GM18951 (cell line): ENCODE data around the gene HHEX.
"Not testable (repeated sequence)": the region's sequence is repeated elsewhere in the genome, so short reads cannot be mapped to it uniquely, and the experiment has no call there.

Source experiments
- POLR2A ChIP-seq: IDR thresholded peaks from 4 replicates; pipeline ENCODE4 v1.6.1; 2011; ENCODE audit warnings: mild to moderate bottlenecking; ENCODE audit not compliant: insufficient read length, insufficient read depth; ENCODE audit errors: extremely low read depth
- in situ Hi-C: fragments of 300-500 bp; cut with MboI; formaldehyde crosslinking; loops from one replicate; pipeline ENCODE4 v1.12.0; 2022; ENCODE audit warnings: low sequenced_read_pairs, mixed read lengths, inconsistent platforms; ENCODE audit not compliant: unreplicated experiment

HHEX gene

DNA sequence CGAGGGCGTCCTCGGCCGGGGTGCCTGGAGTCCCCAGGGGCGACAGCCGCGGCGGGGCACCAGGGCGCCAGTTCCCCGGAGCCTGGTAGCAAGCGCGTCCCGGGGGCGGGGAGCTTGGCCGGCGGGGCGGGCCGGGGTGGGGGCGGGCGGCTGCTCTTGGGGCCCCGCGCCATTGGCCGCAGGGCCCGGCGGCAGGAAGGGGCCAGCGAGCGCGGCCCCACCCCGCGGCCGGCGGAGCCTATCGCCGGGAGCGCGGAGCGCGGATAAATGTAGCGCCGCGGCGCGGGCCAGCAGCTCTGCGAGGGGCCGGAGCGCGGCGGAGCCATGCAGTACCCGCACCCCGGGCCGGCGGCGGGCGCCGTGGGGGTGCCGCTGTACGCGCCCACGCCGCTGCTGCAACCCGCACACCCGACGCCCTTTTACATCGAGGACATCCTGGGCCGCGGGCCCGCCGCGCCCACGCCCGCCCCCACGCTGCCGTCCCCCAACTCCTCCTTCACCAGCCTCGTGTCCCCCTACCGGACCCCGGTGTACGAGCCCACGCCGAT lies at the start of gene HHEX:
Gene HHEX (plus strand): TSS at position 293 of the 548 bp plus-strand sequence. CDS start 32 bp downstream, at position 325.
- in situ Hi-C loops, result no loop called here
- no peak for TF ChIP-seq POLR2A

DNA sequence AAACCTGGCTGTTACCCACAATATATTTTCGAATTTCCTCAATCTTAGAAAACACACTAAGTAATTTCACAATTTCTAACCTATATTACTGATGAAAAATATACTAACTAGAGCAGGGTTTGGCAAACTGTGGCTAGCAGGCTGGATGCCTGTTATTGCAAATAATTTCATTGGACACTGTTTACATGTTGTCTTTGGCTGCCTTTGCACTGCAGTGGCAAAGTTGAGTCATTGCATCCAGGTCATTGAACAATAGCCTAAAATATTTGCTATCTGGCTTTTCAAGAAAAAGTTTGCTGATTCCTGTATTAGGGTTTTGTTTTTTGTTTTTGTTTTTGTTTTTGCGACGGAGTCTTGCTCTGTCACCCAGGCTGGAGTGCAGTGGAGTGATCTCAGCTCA lies 49.6 kb upstream of the HHEX start:
- TF ChIP-seq POLR2A, result no peak

DNA sequence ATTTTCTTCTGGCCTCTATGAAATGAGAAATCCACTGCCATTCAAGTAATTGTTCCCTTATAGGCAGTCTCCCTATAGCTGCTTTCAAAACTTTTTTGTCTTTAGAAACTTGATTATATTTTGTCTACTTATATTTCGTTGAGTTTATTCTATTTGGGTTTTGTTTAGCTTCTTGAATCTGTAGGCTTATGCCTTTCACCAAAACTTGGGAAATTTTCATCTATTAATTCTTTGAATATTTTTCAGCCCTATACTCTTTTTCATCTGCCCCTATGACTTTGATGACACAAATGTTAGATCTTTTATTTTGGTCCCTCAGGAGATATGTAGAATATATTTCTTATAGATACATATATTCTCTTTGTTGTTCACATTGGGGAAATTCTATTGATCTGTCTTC lies 48.3 kb upstream of the HHEX start:
- no peak for TF ChIP-seq POLR2A
- in situ Hi-C loops, result no loop called here

More for the DNA sequence above, 49.6 kb upstream of the HHEX start:
- in situ Hi-C loops, result no loop called here

DNA sequence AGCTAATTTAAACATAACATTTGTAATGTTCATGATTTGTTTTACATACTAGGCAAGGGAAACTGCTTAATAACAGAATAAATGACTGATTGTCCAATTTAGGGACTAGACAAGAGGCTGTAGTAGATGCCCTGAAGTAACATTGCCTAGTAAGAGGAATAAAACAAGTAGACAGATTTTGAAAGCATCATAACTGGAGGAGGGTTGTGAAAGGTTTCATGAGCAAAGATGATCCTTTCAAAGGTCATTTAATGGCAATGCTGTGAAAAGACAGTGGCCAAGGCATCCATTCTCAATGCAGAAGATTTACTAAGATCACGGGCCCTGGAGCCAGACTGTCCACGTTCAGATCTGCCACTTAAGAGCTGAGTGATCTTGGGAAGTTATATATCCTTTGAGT lies 44.8 kb upstream of the HHEX start:
- in situ Hi-C loops, result no loop called here

DNA sequence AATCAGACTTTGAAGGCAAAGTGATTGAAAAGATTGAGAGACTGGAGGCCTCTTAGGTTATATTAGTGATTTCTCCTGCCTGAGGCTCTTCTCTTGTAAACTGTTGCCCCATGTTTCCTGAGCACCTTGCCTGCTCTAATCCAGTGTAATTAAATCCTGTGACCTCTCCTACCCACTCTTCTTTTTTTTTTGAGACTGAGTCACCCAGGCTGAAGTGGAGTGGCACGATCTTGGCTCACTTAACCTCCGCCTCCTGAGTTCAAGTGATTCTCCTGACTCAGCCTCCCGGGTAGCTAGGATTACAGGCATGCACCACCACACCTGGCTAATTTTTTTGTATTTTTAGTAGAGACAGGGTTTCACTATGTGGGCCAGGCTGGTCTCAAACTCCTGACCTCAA lies 38.9 kb upstream of the HHEX start:
- in situ Hi-C loops, result not testable (repeated sequence)

More for the DNA sequence above, 44.8 kb upstream of the HHEX start:
- TF ChIP-seq POLR2A, result no peak

DNA sequence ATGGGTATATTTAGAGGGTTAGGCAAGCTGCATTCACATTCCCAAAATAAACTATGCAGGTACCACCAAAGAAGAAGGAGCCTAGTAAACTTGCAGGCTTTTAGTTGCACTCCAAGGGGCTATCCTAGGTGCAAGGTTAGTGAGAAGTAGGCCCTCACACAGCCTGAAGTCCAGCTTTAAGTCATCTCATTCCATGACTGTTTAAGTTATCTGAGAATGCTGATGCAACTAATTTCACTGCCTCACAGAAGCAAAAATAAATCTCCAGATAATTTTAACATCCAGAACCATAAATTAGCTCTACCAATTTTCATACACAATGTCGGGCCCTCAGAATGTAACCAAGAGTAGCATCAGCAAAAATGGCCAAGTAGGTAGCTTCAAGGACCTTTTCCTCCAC lies 34.3 kb upstream of the HHEX start:
- no peak for TF ChIP-seq POLR2A

DNA sequence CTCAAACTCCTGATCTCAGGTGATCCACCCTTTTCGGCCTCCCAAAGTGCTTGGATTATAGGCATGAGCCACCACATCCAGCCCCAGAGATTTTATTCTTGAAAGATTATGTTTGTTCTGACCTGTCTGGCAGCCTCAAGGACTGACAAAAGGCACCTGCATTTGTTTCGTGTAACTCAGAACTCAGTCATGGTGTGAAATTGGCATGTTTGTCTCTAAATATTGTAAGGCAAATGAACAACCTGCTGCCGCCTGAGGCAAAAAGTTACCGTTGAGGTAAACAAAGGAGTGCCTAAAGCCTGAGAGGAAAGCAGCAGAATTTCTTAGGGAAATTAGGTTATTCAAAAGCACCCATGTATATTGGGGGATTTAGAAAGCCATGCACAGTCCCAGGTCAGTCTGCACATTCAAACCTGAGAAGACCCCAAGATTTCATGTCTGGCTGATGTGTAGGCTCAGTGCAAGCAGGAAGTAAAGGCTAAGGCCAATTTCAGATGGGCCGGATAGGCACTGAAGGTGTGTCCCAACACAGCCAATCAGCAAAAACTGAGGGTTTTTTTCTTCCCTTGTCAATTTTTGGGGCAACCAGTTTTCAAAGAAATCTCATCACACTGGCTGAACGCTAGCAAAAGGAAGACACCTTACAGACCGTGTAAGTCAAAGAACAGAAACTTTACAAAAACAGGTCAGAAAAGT lies 33.3 kb upstream of the HHEX start:
- TF ChIP-seq POLR2A, result no peak
- in situ Hi-C loops, result no loop called here

More for the DNA sequence above, 34.3 kb upstream of the HHEX start:
- in situ Hi-C loops, result no loop called here

DNA sequence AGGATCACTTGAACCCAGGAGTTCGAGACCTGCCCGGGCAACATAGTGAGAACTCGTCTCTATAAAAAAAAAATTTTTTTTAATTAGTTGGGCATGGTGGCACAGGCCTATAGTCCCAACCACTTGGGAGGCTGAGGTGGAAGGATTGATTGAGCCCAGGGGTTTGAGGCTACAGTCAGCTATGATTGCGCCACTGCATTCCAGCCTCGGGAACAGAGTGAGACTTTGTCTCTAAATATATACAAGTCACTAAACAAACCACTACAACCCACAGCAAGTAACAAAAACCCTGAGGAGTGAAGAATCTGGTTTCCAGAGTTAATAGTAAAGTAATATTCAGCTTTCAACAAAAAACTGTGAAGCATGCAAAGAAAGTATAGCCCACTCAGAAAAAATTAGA lies 32.7 kb upstream of the HHEX start:
- in situ Hi-C loops, result no loop called here

DNA sequence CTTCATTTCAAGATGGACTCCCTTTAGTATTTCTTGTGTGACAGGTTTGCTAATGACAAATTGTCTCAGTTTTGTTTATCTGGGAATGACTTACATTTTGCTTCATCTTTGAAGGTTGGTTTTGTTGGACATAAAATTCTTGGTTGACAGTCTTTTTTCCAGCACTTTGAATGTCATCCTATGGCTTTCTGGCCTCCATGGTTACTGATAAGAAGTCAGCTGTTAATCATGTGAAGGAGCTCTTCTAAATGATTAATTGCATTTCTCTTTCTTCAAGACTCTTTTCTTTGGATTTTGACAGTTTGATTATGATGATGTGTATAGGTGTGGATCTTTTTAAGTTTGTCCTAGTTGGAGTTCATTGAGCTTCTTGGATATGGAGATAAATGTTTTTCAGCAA lies 26.9 kb upstream of the HHEX start:
- in situ Hi-C loops, result no loop called here
- TF ChIP-seq POLR2A, result no peak

More for the DNA sequence above, 32.7 kb upstream of the HHEX start:
- no peak for TF ChIP-seq POLR2A

DNA sequence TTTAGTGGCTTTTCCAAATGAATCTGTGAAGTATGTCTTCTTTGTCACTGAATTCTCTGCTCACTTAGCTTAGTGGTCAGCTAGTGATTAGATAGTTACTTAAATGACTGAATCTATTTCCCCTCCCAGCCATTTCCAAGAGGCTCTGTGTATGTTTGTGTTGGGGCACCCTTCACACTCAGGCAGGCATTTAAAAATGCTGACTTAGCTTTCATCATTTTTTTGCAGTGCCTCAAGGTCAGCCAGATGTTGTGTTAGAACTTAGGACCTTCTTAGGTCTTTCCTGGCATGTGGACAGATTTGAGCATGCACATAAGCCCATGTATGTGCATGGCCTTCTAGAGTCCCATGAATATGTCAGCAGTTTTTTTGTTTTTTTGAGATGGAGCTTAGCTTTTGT lies 25.4 kb upstream of the HHEX start:
- in situ Hi-C loops, result no loop called here
- no peak for TF ChIP-seq POLR2A

DNA sequence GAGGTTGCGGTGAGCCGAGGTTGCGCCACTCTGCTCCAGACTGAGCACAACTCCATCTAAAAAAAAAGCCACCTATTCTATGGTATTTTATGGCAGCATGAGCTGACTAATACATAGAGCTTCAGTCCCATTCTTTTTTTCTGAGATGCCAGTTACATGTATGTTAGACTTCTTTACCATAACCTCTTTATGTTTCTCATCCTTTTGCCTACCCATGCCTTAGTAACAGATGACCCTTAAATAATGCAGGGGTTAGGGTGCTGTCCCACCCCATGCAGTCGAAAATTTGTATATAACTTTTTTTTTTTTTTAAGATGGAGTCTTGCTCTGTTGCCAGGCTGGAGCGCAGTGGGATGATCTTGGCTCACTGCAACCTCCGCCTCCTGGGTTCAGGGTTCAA lies 22.7 kb upstream of the HHEX start:
- in situ Hi-C loops, result no loop called here
- TF ChIP-seq POLR2A, result no peak

DNA sequence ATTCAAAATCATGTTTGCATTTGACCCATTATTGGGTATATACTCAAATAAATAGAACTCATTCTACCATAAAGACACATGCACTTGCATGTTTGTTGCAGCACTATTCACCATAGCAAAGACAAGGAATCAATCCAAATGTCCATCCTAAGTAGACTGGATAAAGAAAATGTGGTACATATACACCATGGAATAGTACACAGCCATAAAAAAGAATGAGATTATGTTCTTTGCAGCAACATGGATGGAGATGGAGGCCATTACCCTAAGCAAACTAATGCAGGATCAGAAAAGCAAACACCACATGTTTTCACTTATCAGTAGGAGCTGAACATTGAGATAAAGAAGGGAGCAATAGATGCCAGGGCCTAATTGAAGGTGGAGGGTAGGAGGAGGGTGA lies 12.0 kb upstream of the HHEX start:
- in situ Hi-C loops, result no loop called here
- TF ChIP-seq POLR2A, result no peak

DNA sequence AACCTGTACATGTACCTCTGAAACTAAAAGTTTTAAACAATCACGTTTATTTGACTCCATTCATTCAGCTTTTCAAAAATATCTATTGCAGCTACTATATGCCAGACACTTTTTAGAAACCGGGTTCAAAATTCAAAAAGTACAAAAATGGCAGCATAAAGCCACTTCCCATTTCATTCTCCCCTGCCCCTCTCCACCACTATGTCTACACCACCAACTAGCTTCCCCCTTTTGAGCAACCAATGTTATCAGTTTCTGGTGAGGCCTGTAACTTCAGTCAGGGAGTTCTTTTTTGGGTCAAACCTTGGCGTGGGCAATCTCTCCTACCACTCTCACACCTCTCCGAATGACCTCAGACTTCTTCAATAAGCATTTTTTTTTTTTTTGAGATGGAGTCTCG lies 11.5 kb upstream of the HHEX start:
- TF ChIP-seq POLR2A, result no peak
- in situ Hi-C loops, result no loop called here

DNA sequence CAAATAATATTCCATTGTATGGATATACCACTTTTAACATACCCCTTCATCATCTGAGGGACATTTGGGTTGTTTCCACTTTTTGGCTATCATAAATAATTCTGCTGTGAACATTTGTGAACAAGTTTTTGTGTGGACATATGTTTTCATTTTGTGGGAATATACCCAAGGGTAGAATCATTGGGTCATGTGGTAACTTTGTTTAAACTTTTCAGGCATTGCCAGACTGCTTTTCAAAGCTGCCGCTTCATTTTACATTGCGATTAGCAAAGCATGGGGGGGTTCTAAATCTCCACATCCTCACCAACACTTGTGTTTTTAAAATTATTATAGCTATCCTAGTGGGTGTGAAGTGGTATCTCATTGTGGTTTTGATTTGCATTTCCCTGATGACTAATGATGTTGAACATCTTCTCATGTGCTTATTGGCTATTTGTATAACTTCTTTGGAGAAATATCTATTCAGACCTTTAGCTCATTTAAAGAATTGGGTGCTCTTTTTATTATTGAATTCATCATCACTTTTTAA lies 8.4 kb upstream of the HHEX start:
- in situ Hi-C loops, result no loop called here

More for the DNA sequence above, 8.4 kb upstream of the HHEX start:
- no peak for TF ChIP-seq POLR2A
